Kasumi-1 (cell line): ENCODE data around the gene SLC35E1.
A peak's percentile ranks its signal among the peaks of the same experiment; 100 is the strongest.

Source experiments
- DNase-seq, 2 experiments: peaks; one replicate each; lab custom pipeline; 2025; lab: John Stamatoyannopoulos, UW

The SLC35E1 gene

GRCh38 chr19:16572332-16573211, at the start of gene SLC35E1:
SLC35E1 (minus strand) TSS chr19:16572415; CDS start chr19:16572364, 51 bp downstream.
- peak; percentile 83 to 92 for DNase-seq

- no peak for DNase-seq
Measured at GRCh38 chr19:16621165-16621800, 49.1 kb upstream of the SLC35E1 start.

- no peak for DNase-seq
Measured at GRCh38 chr19:16620584-16620983, 48.4 kb upstream of the SLC35E1 start.

- DNase-seq: no peak
Measured at GRCh38 chr19:16620018-16620417, 47.8 kb upstream of the SLC35E1 start.

GRCh38 chr19:16619457-16619856, 47.2 kb upstream of the SLC35E1 start:
- DNase-seq: no peak

GRCh38 chr19:16618248-16618647, 46.0 kb upstream of the SLC35E1 start:
- no peak for DNase-seq

GRCh38 chr19:16615808-16616207, 43.6 kb upstream of the SLC35E1 start:
- no peak for DNase-seq

GRCh38 chr19:16614941-16615340, 42.7 kb upstream of the SLC35E1 start:
- no peak for DNase-seq

GRCh38 chr19:16613841-16614240, 41.6 kb upstream of the SLC35E1 start:
- DNase-seq: no peak

GRCh38 chr19:16612636-16613035, 40.4 kb upstream of the SLC35E1 start:
- DNase-seq: no peak

- no peak for DNase-seq
Measured at GRCh38 chr19:16611121-16611520, 38.9 kb upstream of the SLC35E1 start.

- no peak for DNase-seq
Measured at GRCh38 chr19:16609511-16610200, 37.4 kb upstream of the SLC35E1 start.

- peak in 1 of 2 experiments; percentile 20 for DNase-seq
Measured at GRCh38 chr19:16608290-16608739, 36.1 kb upstream of the SLC35E1 start.

- DNase-seq: no peak
Measured at GRCh38 chr19:16607819-16608218, 35.6 kb upstream of the SLC35E1 start.

- no peak for DNase-seq
Measured at GRCh38 chr19:16605553-16605994, 33.4 kb upstream of the SLC35E1 start.

- DNase-seq: no peak
Measured at GRCh38 chr19:16605115-16605514, 32.9 kb upstream of the SLC35E1 start.

GRCh38 chr19:16604615-16605014, 32.4 kb upstream of the SLC35E1 start:
- no peak for DNase-seq

GRCh38 chr19:16603090-16603489, 30.9 kb upstream of the SLC35E1 start:
- DNase-seq: no peak

- DNase-seq: no peak
Measured at GRCh38 chr19:16601378-16602052, 29.3 kb upstream of the SLC35E1 start.

- no peak for DNase-seq
Measured at GRCh38 chr19:16600824-16601223, 28.6 kb upstream of the SLC35E1 start.

- no peak for DNase-seq
Measured at GRCh38 chr19:16599655-16600346, 27.6 kb upstream of the SLC35E1 start.
